ENCODE measurements around the gene VAMP1.
"Not testable (repeated sequence)": the region's sequence is repeated elsewhere in the genome, so short reads cannot be mapped to it uniquely, and the experiment has no call there.

The VAMP1 gene, protein sequence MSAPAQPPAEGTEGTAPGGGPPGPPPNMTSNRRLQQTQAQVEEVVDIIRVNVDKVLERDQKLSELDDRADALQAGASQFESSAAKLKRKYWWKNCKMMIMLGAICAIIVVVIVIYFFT

DNA sequence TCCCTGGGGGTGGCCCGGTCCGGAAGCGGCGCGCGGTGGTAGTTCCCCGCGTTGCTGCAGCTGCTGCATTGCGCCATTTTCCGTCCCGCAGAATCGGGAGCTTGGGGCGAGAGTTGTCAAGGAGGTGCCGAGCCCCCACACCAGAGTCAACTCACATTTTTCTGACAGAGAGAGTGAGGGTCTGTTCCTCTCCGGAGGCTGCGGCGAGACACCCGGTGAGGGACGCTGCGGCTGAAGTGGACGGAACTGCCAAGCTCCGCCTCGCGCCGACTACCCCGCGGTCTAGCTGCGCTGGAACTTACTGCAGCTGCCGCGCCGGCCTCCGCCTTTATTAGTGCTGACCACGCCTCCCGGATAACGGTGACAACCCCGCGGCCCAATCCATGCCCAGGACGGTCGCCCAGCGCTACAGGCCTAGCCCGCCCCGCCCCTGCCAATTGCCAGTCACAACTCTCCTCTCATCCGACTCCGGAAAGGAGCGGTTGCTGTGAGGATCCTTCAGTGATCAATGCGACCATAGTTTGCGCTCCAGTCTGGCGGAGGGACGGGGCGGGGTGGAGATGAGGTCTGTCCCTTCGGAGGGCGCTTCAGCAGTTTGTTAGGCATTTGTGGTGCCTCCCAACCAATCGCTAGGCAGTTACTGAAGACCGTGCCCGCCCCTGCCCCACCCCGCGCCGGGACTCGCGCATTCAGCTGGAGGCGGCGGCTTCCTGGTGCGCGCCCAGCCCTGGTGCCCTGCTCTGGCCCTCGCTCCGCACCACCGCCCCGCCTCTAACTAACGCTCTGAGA, at the start of gene VAMP1:
Gene VAMP1 (minus strand): TSS at position 303 of the 789 bp plus-strand sequence. CDS start 146 bp downstream, at position 157.
- in situ Hi-C loops (cut with MboI; ENCODE audit: low sequenced_read_pairs): no loop called here

DNA sequence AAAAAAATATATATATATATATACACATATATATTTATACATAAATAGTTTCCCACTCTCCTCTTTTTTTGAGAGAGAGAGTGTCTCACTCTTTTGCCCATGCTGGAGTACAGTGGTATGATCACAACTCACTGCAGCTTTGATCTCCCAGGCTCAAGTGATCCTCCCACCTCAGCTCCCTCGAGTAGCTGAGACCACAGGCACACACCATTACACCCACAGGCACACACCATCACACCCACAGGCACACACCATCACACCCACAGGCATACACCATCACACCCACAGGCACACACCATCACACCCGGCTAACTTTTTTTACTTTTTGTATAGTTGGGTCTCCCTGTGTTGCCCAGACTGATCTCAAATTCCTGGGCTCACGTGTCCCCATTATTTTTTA, 49.7 kb upstream of the VAMP1 start:
- in situ Hi-C loops (cut with MboI; ENCODE audit: low sequenced_read_pairs): no loop called here

DNA sequence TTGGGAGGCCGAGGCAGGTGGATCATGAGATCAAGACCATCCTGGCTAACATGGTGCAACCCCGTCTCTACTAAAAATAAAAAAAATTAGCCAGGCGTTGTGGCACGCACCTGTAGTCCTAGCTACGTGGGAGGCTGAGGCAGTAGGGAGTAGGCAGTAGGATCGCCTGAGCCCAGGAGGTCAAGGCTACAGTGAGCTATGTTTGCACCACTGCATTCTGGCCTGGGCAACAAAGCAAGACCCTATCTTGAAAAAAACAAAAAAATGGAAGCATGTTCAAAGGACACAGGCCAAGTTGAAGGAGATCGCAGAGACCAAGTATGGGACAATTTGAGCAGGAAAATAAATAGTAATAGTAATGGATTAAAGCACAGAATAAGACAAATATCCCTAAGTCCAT, 37.6 kb upstream of the VAMP1 start:
- in situ Hi-C loops (cut with MboI; ENCODE audit: low sequenced_read_pairs): no loop called here

DNA sequence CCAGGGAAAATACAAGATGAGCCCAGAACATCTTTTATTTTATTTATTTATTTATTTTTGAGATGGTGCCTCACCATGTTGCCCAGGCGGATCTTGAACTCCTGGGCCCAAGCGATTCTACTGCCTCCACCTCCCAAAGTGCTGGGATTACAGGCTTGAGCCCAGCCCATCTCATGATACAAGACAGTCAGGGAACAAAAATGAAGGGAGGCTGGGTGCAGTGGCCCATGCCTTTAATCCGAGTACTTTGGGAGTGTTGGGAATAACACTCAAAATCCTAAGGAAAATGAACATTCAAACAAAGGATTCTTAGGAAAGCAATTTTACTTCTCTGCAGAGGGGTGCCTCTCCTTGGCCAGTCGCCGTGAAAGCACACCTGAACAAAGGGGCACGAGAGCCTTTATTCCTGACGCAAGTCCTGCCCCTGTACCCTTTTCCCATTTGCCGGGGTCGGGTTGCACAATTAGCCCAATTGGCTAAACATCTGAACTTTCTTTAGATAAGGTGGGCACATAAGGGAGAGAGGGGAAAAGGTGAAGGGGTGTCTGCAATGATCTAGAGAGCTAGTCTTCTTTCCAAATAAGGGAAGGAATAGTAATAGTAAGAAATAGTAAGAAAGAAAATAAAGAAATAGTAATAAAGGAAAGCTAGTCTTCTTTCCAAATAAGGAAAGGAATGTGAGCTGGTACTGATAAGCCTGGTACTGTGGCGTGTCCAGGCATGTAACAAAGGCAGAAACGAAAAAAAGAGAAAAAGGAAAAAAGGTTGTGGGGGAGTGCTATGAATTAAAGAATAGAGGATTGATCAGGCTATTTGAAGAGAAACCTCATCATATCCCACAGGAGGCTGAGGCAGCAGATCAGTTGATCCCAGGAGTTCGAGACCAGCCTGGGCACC, 36.9 kb upstream of the VAMP1 start:
- in situ Hi-C loops (cut with MboI; ENCODE audit: low sequenced_read_pairs): no loop called here

DNA sequence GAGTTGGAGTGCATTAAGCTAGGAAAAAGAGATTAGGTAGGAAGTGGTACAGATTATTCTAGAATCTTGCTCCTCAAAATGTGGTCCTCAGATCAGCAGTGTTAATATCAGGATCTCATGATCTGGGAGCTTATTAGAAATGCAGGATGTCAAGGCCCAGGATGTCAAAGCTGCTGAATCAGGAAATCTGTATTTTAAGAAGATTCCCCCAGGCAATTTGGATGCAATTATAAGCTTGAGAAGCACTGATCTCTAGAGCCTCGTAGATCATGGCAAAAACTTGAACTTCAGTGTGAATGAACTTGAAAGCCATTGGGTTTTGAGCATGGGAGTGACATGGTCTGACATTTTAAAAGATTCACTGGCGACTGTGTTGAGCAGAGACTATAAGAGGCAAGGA, 30.0 kb upstream of the VAMP1 start:
- in situ Hi-C loops (cut with MboI; ENCODE audit: low sequenced_read_pairs): no loop called here

DNA sequence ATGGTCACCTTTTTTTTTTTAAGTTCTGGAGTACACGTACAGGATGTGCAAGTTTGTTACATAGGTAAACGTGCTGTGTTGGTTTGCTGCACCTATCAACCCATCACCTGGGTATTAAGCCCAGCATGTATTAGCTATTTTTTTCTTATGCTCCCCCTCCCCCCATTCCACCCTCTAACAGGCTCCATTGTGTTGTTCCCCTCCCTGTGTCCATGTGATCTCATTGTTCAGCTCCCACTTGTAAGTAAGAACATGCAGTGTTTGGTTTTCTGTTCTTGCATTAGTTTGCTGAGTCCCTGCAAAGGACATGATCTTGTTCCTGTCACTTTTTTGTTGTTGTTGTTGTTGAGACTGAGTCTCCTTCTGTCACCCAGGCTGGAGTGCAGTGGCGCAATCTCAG, 26.8 kb upstream of the VAMP1 start:
- in situ Hi-C loops (cut with MboI; ENCODE audit: low sequenced_read_pairs): not testable (repeated sequence)

DNA sequence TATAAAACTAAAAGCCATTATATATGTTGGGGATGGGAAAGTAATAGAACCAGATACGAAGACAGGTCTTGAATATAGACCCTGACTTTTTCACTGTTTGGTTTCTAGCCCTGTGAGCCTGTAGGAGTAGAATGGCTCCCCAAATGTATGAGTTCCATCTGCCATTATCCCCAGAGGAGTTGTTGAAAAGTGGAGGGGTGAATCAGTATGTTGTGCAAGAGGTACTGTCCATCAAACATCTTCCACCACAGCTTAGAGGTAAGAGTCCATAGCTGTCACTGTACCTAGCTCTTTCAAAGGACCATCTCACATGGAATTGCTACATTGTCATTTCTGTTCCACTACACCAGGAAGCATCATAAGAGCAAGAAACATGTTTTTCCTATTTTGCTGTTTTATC, 24.5 kb upstream of the VAMP1 start:
- in situ Hi-C loops (cut with MboI; ENCODE audit: low sequenced_read_pairs): no loop called here

DNA sequence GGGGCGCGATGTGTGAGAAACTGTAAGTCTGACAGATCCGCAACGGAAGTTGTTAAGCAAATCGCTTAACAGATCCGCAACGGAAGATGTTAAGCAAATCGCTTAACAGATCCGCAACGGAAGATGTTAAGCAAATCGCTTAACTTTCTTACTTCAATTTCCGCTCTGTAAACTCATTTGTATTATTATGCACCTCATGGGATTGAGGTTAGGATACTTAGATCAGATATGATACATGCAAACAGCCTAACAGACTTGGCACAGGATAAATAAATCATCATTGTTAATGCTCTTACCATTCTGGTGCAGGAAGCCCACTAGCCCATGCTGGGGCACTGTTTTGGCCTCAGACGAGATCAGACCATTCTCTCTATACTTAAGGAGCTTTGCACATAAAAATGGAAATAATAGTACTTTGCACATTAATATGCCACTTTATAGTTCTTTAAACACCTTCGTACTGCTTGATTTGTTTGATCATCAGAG, 23.8 kb upstream of the VAMP1 start:
- in situ Hi-C loops (cut with MboI; ENCODE audit: low sequenced_read_pairs): no loop called here

DNA sequence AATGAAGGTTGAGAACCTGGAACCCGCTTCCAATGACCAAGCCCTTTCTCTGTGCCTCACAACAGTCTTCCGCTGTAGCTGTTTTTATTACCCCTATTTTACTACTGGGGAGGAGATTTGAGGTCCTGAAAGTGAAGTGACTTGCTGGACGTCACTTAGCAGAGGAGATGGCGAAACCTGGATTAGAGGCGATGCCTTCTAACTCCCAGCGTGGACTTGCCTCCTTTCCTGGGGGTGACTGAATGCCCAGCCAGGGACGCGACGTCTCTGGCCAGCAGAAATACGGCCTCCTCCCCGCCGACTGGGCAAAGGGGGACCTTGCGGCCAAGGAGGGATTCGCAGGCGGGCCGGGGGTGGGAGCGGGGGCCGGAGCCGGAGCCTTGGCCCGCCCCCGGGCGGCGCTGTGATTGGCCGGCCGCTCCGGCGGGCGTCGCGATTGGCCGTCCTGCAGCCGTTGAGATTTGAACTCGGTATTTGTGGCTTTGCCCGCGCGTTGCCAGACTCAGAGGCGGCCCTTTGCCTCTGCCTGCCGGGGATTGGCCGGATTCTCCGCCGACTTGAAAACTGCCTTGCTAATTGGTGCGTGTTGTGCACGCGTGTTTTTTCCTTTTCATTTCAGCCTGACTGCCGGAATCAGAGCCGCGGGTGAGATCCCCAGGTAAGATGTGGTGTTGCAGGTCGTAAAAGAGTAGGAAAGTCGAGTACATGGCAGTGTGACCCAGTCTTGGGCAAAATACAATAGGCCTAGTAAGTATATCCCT, 23.2 kb upstream of the VAMP1 start, which contains the start of gene NCAPD2:
Gene NCAPD2 (plus strand): TSS at position 606 of the 761 bp plus-strand sequence. CDS start 997 bp downstream, outside the sequence.
- in situ Hi-C loops (cut with MboI; ENCODE audit: low sequenced_read_pairs): no loop called here

DNA sequence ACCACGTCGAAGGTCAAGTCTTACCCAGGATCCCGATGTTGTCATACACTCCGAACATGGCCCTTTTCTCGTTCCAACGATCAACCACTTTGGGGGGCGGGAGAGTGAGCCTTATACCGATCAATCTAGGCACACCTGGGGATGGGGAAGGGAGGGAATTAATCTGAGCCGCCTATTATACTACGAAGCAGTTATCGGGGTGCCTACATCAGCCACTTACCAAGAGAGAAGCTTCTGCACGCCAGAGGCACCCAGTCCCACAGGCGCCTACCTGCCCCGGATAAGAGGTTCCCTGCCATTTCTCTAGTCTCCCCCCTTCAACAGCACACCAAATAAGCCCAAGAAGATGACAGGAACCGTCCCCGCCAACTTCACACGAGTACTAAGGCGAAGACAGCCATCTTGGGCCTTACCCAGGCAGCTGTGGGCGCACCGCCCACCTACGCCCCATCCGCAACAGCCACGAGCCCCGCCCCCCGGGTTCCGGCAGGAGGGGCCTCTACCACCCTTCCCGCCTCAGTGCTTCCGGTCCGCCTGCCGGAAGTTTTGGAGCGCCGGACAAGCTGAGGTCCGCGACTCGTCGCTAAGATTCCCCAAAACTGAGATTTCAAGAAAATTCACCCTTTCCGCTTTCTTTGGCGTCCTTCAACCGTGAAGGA, 22.5 kb upstream of the VAMP1 start, which contains the start of gene MRPL51:
Gene MRPL51 (minus strand): TSS at position 425 of the 659 bp plus-strand sequence. CDS start 126 bp downstream, at position 299.
- in situ Hi-C loops (cut with MboI; ENCODE audit: low sequenced_read_pairs): no loop called here

DNA sequence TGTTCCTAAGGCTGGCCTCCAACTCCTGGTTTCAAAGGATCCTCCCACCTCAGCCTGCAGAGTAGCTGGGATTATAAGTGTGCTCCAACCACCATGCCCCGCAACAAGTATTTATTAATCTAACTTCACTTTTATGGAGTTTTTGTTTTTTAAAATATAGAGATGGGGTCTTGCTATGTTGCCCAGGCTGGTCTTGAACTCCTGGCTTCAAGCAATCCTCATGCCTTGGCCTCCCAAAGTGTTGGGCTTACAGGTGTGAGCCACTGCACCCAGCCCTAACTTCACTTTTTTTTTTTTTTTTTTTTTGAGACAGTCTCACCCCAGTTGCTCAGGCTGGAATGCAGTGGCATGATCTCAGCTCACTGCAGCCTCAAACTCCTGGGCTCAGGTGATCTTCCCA, 20.2 kb upstream of the VAMP1 start:
- in situ Hi-C loops (cut with MboI; ENCODE audit: low sequenced_read_pairs): not testable (repeated sequence)

DNA sequence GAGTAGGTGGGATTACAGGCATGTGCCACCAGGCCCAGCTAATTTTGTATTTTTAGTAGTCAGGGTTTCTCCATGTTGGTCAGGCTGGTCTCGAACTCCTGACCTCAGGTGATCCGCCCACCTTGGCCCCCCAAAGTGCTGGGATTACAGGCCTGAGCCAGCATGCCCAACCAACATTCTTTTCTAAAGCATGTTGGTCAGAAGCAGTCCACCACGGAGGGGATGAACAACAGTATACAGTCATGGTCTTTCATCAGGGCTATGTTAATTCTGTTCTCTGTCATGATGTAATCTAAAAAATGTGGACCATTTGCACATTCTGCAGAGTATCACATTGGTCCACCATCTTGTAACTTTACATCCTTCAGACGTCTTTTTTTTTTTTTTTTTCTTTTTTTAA, 19.0 kb upstream of the VAMP1 start:
- in situ Hi-C loops (cut with MboI; ENCODE audit: low sequenced_read_pairs): no loop called here

DNA sequence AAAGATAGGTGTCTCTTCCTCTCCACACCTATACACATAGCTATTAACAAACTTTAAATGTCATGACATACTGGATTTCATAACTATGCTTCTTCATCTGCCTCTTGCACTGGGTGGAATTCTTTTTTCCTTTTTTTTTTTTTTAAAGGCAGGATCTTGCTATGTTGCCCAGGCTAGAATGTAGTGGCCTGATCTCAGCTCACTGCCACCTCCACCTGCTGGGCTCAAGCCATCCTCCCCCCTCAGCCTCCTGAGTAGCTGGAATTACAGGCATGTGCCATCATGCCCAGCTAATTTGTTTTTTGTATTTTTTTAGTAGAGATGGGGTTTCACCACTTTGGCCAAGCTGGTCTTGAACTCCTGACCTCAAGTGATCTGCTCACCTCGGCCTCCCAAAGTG, 17.8 kb upstream of the VAMP1 start:
- in situ Hi-C loops (cut with MboI; ENCODE audit: low sequenced_read_pairs): no loop called here

DNA sequence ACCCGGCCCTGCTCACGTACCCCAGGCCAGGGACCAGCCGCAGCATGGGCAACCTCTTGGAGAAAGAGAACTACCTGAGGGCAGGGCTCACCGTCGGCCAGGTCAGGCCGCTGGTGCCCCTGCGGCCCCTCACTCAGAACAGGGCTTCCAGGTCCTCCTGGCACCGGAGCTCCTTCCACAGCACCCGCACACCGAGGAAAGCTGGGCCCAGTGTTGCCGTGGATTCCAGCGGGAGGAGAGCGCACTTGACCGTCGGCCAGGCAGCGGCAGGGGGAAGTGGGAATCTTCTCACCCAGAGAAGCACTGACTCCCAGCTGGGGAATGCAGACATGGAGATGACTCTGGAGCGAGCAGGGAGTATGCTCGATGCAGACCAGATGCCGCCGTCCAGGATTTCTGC, 7.9 kb upstream of the VAMP1 start:
- in situ Hi-C loops (cut with MboI; ENCODE audit: low sequenced_read_pairs): no loop called here

DNA sequence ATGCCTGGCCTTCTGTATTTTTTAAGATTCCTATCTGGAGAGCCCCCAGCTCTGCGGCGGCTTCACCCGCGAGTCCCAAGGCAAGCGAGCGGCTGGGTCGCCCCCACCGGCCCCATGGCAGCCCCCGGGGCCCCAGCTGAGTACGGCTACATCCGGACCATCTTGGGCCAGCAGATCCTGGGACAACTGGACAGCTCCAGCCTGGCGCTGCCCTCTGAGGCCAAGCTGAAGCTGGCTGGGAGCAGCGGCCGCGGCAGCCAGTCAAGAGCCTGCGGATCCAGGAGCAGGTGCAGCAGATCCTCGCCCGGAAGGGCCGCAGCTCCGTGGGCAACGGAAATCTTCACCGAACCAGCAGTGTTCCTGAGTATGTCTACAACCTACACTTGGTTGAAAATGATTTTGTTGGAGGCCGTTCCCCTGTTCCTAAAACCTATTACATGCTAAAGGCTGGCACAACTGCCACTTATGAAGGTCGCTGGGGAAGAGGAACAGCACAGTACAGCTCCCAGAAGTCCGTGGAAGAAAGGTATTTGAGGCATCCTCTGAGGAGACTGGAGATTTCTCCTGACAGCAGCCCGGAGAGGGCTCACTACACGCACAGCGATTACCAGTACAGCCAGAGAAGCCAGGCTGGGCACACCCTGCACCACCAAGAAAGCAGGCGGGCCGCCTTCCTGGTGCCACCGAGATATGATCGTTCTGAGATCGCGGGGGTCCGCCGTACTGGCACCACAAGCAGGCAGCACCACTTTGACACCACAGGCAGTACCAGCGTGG, 7.3 kb upstream of the VAMP1 start:
- in situ Hi-C loops (cut with MboI; ENCODE audit: low sequenced_read_pairs): not testable (repeated sequence)

DNA sequence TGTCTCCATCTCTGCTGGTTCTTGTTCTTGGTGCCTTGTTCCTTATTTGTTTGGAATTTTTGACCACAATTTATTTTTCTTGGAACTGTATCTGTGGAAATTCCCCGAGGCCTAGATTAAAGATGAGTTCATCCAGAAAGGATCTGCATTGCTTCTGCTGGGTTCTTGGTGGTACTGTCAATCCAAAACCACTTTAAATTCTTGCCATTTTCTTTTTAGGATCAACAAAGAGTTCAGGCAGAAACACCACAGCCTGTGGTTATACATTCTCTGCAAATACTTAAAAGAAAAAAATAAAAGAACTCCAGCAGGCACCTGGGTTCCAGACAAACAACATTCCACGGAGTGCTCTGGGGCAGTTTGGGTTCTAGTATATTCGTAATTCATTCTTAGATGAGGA, 6.0 kb upstream of the VAMP1 start:
- in situ Hi-C loops (cut with MboI; ENCODE audit: low sequenced_read_pairs): no loop called here

DNA sequence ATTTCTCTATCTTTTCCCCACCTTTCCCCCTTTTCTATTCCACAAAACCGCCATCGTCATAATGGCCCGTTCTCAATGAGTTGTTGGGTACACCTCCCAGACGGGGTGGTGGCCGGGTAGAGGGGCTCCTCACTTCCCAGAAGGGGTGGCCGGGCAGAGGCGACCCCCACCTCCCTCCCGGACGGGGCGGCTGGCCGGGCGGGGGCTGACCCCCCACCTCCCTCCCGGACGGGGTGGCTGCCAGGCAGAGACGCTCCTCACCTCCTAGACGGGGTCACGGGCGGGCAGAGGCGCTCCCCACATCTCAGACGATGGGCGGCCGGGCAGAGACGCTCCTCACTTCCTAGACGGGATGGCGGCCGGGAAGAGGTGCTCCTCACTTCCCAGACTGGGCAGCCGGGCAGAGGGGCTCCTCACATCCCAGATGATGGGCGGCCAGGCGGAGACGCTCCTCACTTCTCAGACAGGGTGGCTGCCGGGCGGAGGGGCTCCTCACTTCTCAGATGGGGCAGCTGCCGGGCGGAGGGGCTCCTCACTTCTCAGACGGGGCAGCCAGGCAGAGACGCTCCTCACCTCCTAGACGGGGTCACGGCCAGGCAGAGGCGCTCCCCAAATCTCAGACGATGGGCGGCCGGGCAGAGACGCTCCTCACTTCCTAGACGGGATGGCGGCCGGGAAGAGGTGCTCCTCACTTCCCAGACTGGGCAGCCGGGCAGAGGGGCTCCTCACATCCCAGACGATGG, 4.9 kb upstream of the VAMP1 start:
- in situ Hi-C loops (cut with MboI; ENCODE audit: low sequenced_read_pairs): not testable (repeated sequence)

DNA sequence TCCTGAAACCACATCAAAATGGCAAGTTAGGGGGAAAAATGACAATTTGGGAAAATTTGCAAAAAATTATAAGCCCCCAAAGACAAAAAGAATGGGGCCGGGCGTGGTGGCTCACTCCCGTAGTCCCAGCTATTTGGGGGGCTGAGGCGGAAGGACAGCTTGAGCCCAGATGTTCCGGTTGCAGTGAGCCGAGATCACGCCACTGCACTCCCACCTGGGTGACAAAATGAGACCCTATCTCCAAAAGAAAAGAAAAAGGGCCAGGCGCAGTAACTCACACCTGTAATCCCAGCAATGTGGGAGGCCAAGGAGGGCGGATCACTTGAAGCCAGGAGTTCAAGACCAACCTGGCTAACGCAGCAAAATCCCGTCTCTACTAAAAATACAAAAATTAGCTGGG, 2.0 kb upstream of the VAMP1 start:
- in situ Hi-C loops (cut with MboI; ENCODE audit: low sequenced_read_pairs): no loop called here

DNA sequence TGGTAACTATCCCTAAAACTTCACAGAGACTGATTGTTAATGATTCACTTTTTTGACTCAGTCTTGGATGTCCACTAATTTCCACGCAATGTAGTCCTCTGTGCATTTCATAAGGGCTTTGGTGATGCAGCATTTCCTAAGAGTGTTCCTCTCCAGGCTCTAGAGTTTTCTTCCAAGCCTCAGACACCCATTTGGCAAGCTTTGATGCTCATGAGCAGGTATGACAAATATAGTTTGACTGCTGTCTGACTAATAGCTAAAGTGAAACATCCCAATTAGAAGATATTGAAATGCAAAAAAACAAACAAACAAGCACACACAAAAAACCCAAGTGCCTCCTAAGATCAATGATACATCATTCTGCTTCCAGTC, 1.5 kb upstream of the VAMP1 start:
- in situ Hi-C loops (cut with MboI; ENCODE audit: low sequenced_read_pairs): no loop called here
